Measurements from ENCODE around the gene PIANP.
"Not testable (repeated sequence)": the region's sequence is repeated elsewhere in the genome, so short reads cannot be mapped to it uniquely, and the experiment has no call there.

The PIANP gene

GRCh38 chr12:6708351-6708750 is 7.7 kb upstream of the PIANP start:
- not testable (repeated sequence) for DNase-seq (ENCODE audit: low read depth, low spot score)

GRCh38 chr12:6703631-6704030 is 3.0 kb upstream of the PIANP start:
- DNase-seq (ENCODE audit: low read depth, low spot score), result no peak

GRCh38 chr12:6701078-6701768 is 608 bp upstream of the PIANP start:
- DNase-seq (ENCODE audit: low read depth, low spot score), result no peak

DNA sequence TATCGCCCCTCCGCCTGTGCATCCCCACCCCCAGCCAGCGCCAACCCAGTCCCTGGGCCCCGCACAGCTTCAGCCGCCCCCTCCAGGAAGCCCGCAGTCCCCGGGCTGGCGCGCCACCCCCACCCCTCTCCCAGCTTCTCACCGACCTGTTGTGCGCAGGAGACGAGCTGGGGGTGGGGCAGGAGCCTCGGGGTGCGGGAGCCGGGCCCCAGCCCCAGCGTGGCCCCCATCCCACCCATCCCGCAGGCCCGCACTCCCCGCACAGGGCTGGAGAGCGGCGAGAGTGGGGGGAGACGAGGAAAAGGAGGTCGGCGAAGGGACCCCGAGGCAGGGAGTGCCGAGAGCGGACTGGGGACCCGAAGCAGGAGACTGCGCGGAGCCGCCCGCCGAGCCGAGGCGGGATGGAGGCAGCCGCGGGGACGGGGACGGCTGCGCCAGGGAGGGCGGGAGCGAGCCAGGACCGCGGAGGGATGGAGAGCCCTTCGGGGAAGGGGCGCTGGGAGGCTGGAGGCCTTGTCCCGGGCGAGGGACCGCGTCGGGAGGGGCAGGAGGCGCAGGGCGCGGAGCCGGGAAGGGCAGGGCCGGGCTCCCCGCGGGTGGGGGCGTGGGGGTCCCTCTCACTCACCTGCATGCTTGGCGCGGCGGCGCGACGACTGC is 498 bp downstream of the PIANP start:
- DNase-seq (ENCODE audit: low read depth, low spot score), result no peak

DNA sequence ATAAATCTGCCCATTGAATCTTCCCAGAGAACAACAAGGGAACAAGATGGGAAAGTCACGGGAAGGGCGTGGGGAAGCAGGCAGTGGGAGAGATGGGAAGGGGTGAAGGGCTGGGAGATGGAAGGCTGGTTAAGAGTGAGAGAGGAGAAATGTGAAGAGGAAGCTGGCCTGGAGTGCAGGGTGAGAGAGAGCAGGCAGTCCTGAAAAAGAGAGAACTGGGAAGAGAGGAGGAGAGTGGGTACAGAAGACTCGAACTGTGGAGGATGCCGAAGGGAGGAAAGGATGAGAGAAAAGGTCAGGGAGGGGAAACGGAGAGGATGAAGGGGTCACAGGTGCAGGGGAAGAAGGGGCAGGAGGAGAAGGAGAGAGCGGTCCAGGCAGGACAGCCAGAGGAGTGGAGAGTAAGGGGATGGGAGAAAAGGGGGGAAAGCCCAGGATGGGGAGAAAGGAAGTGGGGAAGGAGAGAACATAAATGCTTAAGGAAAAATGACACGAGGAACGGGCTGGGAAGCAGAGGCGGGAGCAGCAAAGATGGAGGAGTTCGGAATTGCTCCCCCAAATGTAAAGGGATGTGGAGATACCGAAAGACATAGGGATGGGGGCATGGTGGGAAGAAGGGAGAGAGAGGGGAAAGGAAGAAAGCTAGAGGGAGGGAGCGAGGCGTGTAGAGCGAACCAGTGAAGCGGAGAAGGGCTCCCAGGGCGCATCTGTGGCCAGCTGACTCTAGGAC is 1.2 kb downstream of the PIANP start:
- DNase-seq (ENCODE audit: low read depth, low spot score), result no peak

DNA sequence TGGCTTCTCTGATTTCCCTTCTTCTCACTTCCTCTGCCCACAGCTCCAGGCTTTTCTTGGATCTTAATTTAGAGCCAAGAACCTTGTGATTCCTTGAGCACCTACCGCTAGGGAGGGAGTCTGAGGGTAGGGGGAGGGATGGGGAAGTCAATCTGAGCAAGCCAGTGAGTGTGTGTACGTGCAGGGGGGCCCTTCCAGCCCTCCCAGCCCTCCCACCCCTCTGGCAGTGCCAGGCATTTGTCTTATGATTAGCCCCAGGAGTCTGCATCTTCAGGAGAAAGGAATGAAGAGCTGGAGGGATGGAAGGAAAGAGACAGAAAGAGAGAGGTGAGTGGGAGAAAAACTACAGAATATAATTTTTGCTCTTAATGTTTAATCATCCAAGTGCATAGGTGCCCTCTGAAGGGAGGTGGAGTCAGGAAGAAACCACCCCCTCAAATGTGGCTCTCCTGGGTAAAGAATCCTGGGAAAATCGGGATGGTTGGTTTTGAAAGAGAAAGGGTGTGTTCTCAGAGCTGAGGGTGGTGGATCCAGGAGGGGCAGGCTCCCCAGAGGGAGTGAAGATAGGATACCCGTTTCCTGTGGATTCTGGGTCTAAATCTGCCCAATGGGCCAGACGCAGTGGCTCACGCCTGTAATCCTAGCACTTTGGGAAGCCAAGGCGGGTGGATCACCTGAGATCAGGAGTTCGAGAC is 2.1 kb downstream of the PIANP start:
- DNase-seq (ENCODE audit: low read depth, low spot score), result no peak

DNA sequence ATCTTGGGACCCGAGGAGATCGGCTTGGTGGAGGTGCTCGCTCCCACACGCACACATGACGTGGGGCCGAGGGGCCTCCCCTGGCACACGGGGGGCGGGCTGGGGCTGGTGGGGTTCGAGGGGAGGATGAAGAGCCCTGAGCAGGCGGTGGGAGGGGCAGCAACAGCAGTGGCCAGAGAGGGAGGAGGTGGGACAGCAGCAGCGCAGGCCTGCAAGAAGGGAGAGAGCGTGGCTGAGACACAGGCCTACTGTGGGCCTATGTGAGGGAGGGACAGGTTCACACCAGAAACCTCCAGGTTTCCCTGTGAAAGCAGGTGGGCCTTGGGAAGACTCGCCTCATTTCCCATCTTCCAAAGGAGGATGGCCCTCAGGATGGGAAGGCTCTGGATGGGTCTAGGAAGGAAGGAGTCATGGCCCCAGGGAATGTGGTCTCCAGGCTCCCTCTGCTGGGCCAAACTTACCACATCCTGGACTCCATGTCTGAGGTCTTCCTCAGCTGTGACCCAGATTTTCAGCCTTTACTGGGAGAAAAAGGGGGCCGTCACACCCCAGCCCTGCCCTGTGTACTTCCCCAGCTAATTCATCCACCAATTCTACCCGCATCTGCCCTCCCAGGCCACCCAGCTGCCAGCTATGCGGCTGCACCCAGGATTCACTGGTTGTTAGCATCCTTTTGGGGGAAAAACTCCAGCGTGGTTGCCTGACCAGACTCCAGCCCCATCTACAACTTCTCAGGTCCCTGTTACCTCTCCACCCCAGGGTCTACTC is 2.8 kb downstream of the PIANP start:
- DNase-seq (ENCODE audit: low read depth, low spot score), result no peak

GRCh38 chr12:6696690-6697583 is 3.7 kb downstream of the PIANP start:
- DNase-seq (ENCODE audit: low read depth, low spot score), result no peak

DNA sequence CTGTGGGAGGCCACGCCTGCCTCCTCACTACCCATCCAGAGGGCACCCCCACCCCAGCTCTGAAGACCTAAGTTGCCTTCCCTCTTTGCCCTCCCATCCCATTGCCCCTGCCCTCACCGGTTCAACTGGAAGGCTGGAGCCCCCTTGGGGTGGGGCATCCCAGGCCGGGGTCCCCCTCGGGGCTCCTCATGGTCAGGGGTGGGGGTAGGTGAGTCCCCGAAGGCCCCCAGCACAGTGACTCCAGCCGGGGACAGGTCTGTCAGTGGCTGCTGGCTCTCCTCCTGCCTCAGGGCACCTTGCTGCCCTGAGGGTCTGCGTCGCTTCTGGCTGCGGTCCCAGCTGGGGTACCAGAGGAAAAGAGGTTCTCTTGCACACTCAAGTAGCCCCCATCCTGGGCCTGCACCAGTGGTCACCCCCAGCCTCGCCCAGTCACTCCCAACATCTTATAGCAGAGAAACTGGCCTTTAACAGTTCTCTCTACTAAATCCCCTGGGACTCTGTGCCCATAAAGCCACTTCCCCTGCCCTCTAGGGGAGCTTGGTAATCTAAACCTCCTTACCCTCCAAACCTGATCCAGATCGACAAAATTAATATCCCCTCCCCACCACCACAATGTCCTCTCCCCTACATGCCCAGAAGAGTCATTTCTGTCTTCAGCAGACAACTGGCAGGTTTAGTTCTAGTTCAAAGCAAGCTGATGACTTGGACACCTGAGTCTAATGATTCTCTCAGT is 5.1 kb downstream of the PIANP start:
- no peak for DNase-seq (ENCODE audit: low read depth, low spot score)

- no peak for DNase-seq (ENCODE audit: low read depth, low spot score)
Measured at GRCh38 chr12:6694701-6695100, 5.9 kb downstream of the PIANP start.

DNA sequence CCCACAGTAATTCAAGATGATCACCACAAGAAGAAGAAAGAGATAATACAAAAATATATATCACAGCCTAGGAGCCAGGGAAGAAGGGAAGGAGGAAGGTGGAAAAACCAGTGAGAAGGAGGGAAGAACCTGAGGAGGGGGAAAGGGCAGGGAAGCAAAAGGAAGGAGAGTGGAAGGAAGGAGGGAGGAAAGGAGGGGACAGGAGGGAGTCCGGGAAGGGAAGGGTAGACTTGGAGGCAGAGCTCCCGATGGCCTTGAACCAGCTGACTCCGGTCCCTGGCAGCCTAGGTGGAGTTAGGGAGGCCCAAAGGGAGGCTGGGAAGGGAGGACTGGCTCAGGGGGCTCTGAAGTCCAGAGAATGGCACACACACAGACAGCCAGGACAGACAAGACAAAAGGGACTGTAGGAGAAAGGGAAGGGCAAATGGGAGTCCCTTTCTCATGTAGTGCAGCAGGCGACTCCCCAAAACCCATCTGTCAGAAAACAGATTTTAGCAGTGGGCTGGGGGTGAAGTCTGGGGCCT is 6.7 kb downstream of the PIANP start:
- no peak for DNase-seq (ENCODE audit: low read depth, low spot score)

DNA sequence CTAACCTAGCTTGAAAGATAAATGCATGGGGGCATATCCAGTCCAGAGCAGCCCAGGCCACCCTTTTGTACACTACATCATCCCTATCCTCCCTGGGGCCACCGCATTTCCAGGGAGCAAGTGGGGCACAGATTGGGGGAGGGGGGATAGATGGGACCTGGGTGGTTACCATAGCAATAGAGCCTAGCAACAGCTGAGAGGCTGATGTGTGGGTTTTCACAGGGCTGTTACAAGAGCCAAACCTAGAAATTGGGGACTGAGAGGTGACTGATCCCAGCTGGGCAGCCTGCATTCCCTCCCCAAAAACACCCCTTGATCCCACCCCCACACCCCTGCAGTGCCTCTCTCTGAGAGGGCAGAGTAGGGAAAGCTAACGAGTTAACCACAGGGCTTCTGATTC is 7.7 kb downstream of the PIANP start:
- no peak for DNase-seq (ENCODE audit: low read depth, low spot score)

DNA sequence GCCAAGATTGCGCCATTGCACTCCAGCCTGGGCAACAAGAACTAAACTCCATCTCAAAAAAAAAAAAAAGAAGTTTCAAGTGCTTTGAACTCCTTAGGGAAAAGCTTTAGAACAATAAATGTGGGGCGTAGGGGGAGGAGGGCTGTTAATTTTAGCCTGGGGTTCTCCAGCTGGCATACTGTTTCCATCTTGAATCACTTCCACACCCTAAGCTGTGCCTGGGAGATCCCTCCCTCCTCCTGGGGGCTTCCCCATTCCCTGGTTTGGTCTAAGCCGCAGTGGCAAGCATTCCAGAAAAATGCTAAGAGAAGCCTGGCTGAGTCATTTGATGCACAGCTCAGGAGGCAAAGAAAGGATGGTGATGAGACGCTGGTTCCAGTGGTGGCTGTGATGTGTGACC is 9.1 kb downstream of the PIANP start:
- no peak for DNase-seq (ENCODE audit: low read depth, low spot score)

DNA sequence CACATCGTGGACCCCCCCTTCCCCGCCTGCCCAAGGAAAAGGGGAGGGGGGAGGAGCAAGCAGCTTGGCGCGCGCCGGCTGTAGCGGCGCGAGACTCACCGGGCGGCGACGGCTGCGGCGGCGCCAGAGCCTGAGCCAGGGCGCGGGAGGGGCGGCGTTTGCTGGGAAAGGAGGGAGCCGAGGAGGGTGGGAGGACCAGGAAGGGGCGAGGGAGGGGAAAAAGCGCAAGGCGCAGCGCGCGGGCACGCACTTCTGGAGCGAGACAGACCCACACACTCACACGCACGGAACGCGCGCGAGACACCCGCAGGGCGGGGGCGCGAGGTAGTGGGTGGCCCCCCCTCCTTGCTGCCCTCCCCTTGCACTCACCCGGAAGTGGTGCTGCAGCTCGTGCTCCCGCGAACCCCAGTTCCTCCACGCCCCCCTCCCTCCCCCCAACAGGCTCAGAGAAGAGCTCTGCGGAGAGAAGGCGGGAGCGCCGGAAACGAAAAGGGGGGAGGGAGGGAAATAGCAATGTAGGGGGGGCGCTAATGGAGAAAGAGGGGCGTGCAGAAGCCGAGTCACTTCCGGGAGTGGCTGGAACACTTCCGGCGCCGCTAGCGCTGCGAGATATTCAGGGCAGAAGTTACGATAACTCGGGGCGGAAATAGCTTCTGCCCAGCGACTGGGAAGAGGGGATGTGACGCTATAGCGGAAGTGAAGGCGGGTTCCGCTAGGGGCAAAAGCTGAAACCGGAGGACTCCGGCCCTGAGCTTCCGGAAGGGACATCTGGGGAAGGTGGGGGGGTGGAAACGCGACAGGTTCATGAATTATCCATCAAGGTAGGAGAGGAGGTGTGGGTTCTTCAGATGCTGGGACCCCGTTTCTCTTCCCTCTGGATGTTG is 11.4 kb downstream of the PIANP start, which contains the start of gene ZNF384:
Gene ZNF384 (minus strand): TSS at position 377 of the 884 bp plus-strand sequence. CDS start 9,855 bp downstream, outside the sequence.
- DNase-seq (ENCODE audit: low read depth, low spot score), result peak; percentile 97

DNA sequence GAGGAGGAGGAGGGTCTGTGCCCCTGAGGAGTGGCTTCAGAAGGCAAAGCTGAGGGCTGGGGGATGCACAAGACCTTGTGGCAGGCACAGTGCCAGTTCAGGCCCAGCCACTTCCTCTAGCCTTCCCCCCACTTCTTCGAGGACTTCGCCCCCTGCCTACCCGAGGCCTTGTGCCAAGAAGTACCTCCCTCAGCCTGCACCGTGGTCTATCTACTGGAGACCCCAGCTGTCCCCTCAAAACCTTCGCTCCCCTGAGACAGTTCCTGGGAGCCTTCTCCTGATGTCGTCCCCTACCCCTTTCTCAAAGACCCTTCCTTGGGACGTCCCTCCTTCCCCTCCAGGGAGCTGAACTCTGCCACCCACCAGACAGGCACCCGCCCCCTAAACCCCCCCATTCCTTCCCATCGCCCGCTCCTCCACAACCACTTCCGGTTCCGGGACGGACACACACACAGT is 12.0 kb downstream of the PIANP start:
- no peak for DNase-seq (ENCODE audit: low read depth, low spot score)

- DNase-seq (ENCODE audit: low read depth, low spot score), result no peak
Measured at GRCh38 chr12:6685814-6686213, 14.8 kb downstream of the PIANP start.

GRCh38 chr12:6684609-6685008 is 16.0 kb downstream of the PIANP start:
- no peak for DNase-seq (ENCODE audit: low read depth, low spot score)

GRCh38 chr12:6676962-6677361 is 23.7 kb downstream of the PIANP start:
- DNase-seq (ENCODE audit: low read depth, low spot score), result no peak
